HG03521 (cell line): ENCODE data around the gene TRAPPC12.
A peak's percentile ranks its signal among the peaks of the same experiment; 100 is the strongest.
"Not testable (repeated sequence)": the region's sequence is repeated elsewhere in the genome, so short reads cannot be mapped to it uniquely, and the experiment has no call there.

Experiments
- ATAC-seq: cut with Tn5 transposase; IDR thresholded peaks from one replicate; pipeline ENCODE4 v1.9.1; 2021; ENCODE audit warnings: mild to moderate bottlenecking, moderate library complexity; ENCODE audit not compliant: unreplicated experiment

The TRAPPC12 gene

GRCh38 chr2:3379647-3380534 is at the start of gene TRAPPC12:
TRAPPC12 (plus strand) TSS chr2:3379694; CDS start chr2:3387624, 7,930 bp downstream.
- peak; percentile 73 for ATAC-seq

GRCh38 chr2:3332133-3332532 is 47.4 kb upstream of the TRAPPC12 start:
- ATAC-seq, result no peak

- ATAC-seq, result no peak
These were observed 44.8 kb upstream of the TRAPPC12 start for GRCh38 chr2:3334392-3335345.

- no peak for ATAC-seq
These were observed 42.6 kb upstream of the TRAPPC12 start for GRCh38 chr2:3336844-3337243.

- ATAC-seq, result no peak
These were observed 41.2 kb upstream of the TRAPPC12 start for GRCh38 chr2:3338340-3338739.

- no peak for ATAC-seq
These were observed 39.4 kb upstream of the TRAPPC12 start for GRCh38 chr2:3340144-3340543.

- ATAC-seq, result no peak
These were observed 38.2 kb upstream of the TRAPPC12 start for GRCh38 chr2:3341336-3341735.

- no peak for ATAC-seq
These were observed 37.2 kb upstream of the TRAPPC12 start for GRCh38 chr2:3342324-3342723.

- no peak for ATAC-seq
These were observed 36.5 kb upstream of the TRAPPC12 start for GRCh38 chr2:3343012-3343411.

GRCh38 chr2:3344897-3345296 is 34.6 kb upstream of the TRAPPC12 start:
- no peak for ATAC-seq

GRCh38 chr2:3345621-3346020 is 33.9 kb upstream of the TRAPPC12 start:
- no peak for ATAC-seq

- ATAC-seq, result no peak
These were observed 30.7 kb upstream of the TRAPPC12 start for GRCh38 chr2:3348767-3349166.

GRCh38 chr2:3349211-3349693 is 30.2 kb upstream of the TRAPPC12 start:
- no peak for ATAC-seq

GRCh38 chr2:3354986-3355385 is 24.5 kb upstream of the TRAPPC12 start:
- ATAC-seq, result no peak

GRCh38 chr2:3355951-3356569 is 23.4 kb upstream of the TRAPPC12 start:
- ATAC-seq, result no peak

GRCh38 chr2:3356799-3357198 is 22.7 kb upstream of the TRAPPC12 start:
- no peak for ATAC-seq

- not testable (repeated sequence) for ATAC-seq
These were observed 22.0 kb upstream of the TRAPPC12 start for GRCh38 chr2:3357446-3357845.

GRCh38 chr2:3357926-3358325 is 21.6 kb upstream of the TRAPPC12 start:
- ATAC-seq, result no peak

GRCh38 chr2:3361518-3362389 is 17.7 kb upstream of the TRAPPC12 start:
- ATAC-seq, result no peak

GRCh38 chr2:3365219-3365618 is 14.3 kb upstream of the TRAPPC12 start:
- no peak for ATAC-seq
